Endothelial cell (in vitro differentiated cells): ENCODE measurements around the gene WDR82. TPM values are rescaled to one million over a fixed set of nuclear protein-coding genes. Genes with fewer than 3 reads are reported as not detected.

ENCODE experiments used
- DNase-seq: peaks from one replicate; pipeline ENCODE4 v3.0.0; 2021; ENCODE audit warnings: low spot score
- H3K27ac Mint-ChIP-seq: one replicate; pipeline ENCODE4 v1.8.0; 2021; ENCODE audit warnings: mixed read lengths, inconsistent platforms; ENCODE audit not compliant: unreplicated experiment
- H3K27me3 Mint-ChIP-seq: one replicate; pipeline ENCODE4 v1.8.0; 2021; ENCODE audit warnings: mild to moderate bottlenecking, moderate library complexity, mixed read lengths, inconsistent platforms; ENCODE audit not compliant: unreplicated experiment
- H3K36me3 Mint-ChIP-seq: one replicate; pipeline ENCODE4 v1.8.0; 2021; ENCODE audit warnings: mild to moderate bottlenecking, low read depth, mixed read lengths, inconsistent platforms; ENCODE audit not compliant: unreplicated experiment
- H3K4me1 Mint-ChIP-seq: one replicate; pipeline ENCODE4 v1.8.0; 2021; ENCODE audit warnings: mild to moderate bottlenecking, mixed read lengths, inconsistent platforms; ENCODE audit not compliant: unreplicated experiment
- H3K4me3 Mint-ChIP-seq: one replicate; pipeline ENCODE4 v1.8.0; 2021; ENCODE audit warnings: mild to moderate bottlenecking, mixed read lengths, inconsistent platforms; ENCODE audit not compliant: unreplicated experiment
- H3K9me3 Mint-ChIP-seq: one replicate; pipeline ENCODE4 v1.8.0; 2021; ENCODE audit warnings: mixed read lengths, inconsistent platforms; ENCODE audit not compliant: unreplicated experiment
- CTCF ChIP-seq: fragments of 200-600 bp; sonication (generic); IDR thresholded peaks from one replicate; pipeline ENCODE4 v1.5.0; 2021; ENCODE audit warnings: antibody characterized with exemption; ENCODE audit not compliant: unreplicated experiment
- long read RNA-seq: library from polyadenylated mRNA; unstranded; transcript quantifications from one replicate; pipeline ENCODE4 v2.0.0, GENCODE V29; 2020; ENCODE audit not compliant: unreplicated experiment
- total RNA-seq: library from RNA; stranded (reverse); fragmentation: NEBNext Ultra II Directional; extraction: Animal tissue kit (Norgen Biotek cat#: 25700); gene quantifications from one replicate; pipeline ENCODE4 v1.2.1, GENCODE V29; 2021; ENCODE audit not compliant: unreplicated experiment

Gene WDR82
- total RNA-seq: 72.3 TPM
- long read RNA-seq, full-length matches to known transcripts: 5 of 6 reads
- long read RNA-seq, partial matches to known transcripts: 0 of 6 reads
- long read RNA-seq, other reads (novel, unspliced or antisense): 1 of 6 reads

- TF ChIP-seq CTCF: peak; percentile 56
- Mint-ChIP-seq H3K36me3 (peaks cover 9% of the 10 kb centered on the region), H3K4me3 (peak within 1 kb of the TSS; percentile 98), H3K4me1 (peaks cover 38% of the 10 kb centered on the region), H3K27me3 (peaks cover 10% of the 10 kb centered on the region), H3K9me3 (no peaks in the 10 kb centered on the region), H3K27ac (peak within 1 kb of the TSS; percentile 98)
- peak; percentile 99 for DNase-seq
Measured at GRCh38 chr3:52278510-52279069, at the start of gene WDR82. Gene WDR82, minus strand, starts transcription at chr3:52278649. Its CDS starts 288 bp downstream, at chr3:52278361.

- H3K4me3 Mint-ChIP-seq: no peak overlapping the region
- peaks cover 9% of the 10 kb centered on the region for H3K4me1 Mint-ChIP-seq
- H3K27me3 Mint-ChIP-seq: peaks cover 12% of the 10 kb centered on the region
- no peak overlapping the region for H3K27ac Mint-ChIP-seq
- peaks cover 4% of the 10 kb centered on the region for H3K36me3 Mint-ChIP-seq
- TF ChIP-seq CTCF: no peak
- H3K9me3 Mint-ChIP-seq: no peaks in the 10 kb centered on the region
- no peak for DNase-seq
Measured at GRCh38 chr3:52327486-52328290, 49.2 kb upstream of the WDR82 start.

- TF ChIP-seq CTCF: no peak
- DNase-seq: no peak
- Mint-ChIP-seq H3K9me3 (no peaks in the 10 kb centered on the region), H3K36me3 (peaks cover 4% of the 10 kb centered on the region), H3K4me3 (no peak overlapping the region), H3K4me1 (peaks cover 9% of the 10 kb centered on the region), H3K27ac (no peak overlapping the region), H3K27me3 (peaks cover 9% of the 10 kb centered on the region)
Measured at GRCh38 chr3:52326976-52327375, 48.5 kb upstream of the WDR82 start.

- H3K27ac Mint-ChIP-seq: no peak overlapping the region
- H3K27me3 Mint-ChIP-seq: peaks cover 7% of the 10 kb centered on the region
- peaks cover 4% of the 10 kb centered on the region for H3K36me3 Mint-ChIP-seq
- no peak for DNase-seq
- H3K4me3 Mint-ChIP-seq: no peak overlapping the region
- no peaks in the 10 kb centered on the region for H3K9me3 Mint-ChIP-seq
- TF ChIP-seq CTCF: no peak
- H3K4me1 Mint-ChIP-seq: peaks cover 13% of the 10 kb centered on the region
Measured at GRCh38 chr3:52325686-52326085, 47.2 kb upstream of the WDR82 start.

- no peak for DNase-seq
- Mint-ChIP-seq H3K36me3 (no peaks in the 10 kb centered on the region), H3K9me3 (no peaks in the 10 kb centered on the region), H3K27me3 (peaks cover 7% of the 10 kb centered on the region), H3K27ac (no peak overlapping the region), H3K4me1 (peaks cover 17% of the 10 kb centered on the region), H3K4me3 (no peak overlapping the region)
- no peak for TF ChIP-seq CTCF
Measured at GRCh38 chr3:52324676-52325075, 46.2 kb upstream of the WDR82 start.
